Psoas muscle (tissue), 8 donors: ENCODE data around the gene ADAMTS2. TPM values are rescaled to one million over a fixed set of nuclear protein-coding genes. Genes with fewer than 3 reads are reported as not detected.

Experiments used
- ATAC-seq, 4 donors: fragments of 200-7000 bp; cut with Tn5 transposase; one replicate each; pipeline ENCODE4 v1.9.1; 2020; ENCODE audit warnings: moderate library complexity in 3 of 4, mild to moderate bottlenecking in 2 of 4
- DNase-seq, 2 donors: peaks; one replicate each; pipeline ENCODE4 v3.0.0-alpha.2; 2020
- H3K27ac ChIP-seq: fragments of 200-600 bp; one replicate; pipeline ENCODE4 v1.8.0; 2022
- H3K27me3 ChIP-seq, 3 donors: fragments of 200-600 bp in 1 of 3; one replicate each; pipeline versions ENCODE4 v1.6.1 to v1.8.0; 2013 to 2022; ENCODE audit warnings: low read length in 2 of 3, mild to moderate bottlenecking in 2 of 3, moderate library complexity in 1 of 3; ENCODE audit not compliant: insufficient read depth in 3 of 3
- H3K36me3 ChIP-seq, 2 donors: fragments of 200-600 bp in 1 of 2; one replicate each; pipeline versions ENCODE4 v1.6.1 to v1.8.0; 2013 to 2022; ENCODE audit warnings: low read depth in 1 of 2, mild to moderate bottlenecking in 1 of 2, moderate library complexity in 1 of 2; ENCODE audit not compliant: insufficient read depth in 1 of 2
- H3K4me1 ChIP-seq: fragments of 200-600 bp; one replicate; pipeline ENCODE4 v1.8.0; 2022
- H3K4me3 ChIP-seq: fragments of 200-600 bp; one replicate; pipeline ENCODE4 v1.8.0; 2022; ENCODE audit warnings: mild to moderate bottlenecking
- H3K9me3 ChIP-seq: fragments of 200-600 bp; one replicate; pipeline ENCODE4 v1.8.0; 2022
- CTCF ChIP-seq: fragments of 200-600 bp; IDR thresholded peaks from one replicate; pipeline ENCODE4 v1.8.0; 2022; ENCODE audit warnings: antibody characterized with exemption
- WGBS, 3 donors: extraction: QIAGEN DNeasy Blood & Tissue Kit; methylation state at CpG; one replicate each; pipeline versions ENCODE4 v1.1.6 to v1.1.7; 2013; 5-methylcytosine and 5-hydroxymethylcytosine counted together
- intact Hi-C, 2 donors: fragments of 100-400 bp; cut with DNase I; formaldehyde crosslinking; loops; one replicate each; pipeline versions ENCODE4 v1.11.0 to v1.14.2; 2022
- polyA plus RNA-seq, 3 donors: library from polyadenylated mRNA; stranded (reverse); fragments of 200-250 nt; gene quantifications; one replicate each; pipeline ENCODE4 v1.2.3, GENCODE V29; 2013
- total RNA-seq, 4 donors: library from RNA; stranded (reverse); fragmentation: NEBNext Ultra II Directional in 2 of 4; extraction: Animal tissue kit (Norgen Biotek cat#: 25700) in 2 of 4; gene quantifications; one replicate each; pipeline versions ENCODE4 v1.2.1 to v1.2.4, GENCODE V29; 2021 to 2023
- donor health status: healthy with polysubstance abuse.
- donor health status: DM: no; HTN: no; CAD: no; lungs with moderate emphysema.
- donor health status: Bipolar disorder and iron deficiency.
- donor health status: healthy.
- donor health status: DM: yes; HTN: yes; CAD: no.
- donor health status: DM: no; HTN: no; CAD: no.
- donor health status: DM: no; HTN: no; CAD: no.
- donor health status: DM: yes; HTN: yes; CAD: no.

The ADAMTS2 gene
- total and polyA plus RNA-seq, 7 donors, result 0.83 to 3.7 (median 2.0) TPM

DNA sequence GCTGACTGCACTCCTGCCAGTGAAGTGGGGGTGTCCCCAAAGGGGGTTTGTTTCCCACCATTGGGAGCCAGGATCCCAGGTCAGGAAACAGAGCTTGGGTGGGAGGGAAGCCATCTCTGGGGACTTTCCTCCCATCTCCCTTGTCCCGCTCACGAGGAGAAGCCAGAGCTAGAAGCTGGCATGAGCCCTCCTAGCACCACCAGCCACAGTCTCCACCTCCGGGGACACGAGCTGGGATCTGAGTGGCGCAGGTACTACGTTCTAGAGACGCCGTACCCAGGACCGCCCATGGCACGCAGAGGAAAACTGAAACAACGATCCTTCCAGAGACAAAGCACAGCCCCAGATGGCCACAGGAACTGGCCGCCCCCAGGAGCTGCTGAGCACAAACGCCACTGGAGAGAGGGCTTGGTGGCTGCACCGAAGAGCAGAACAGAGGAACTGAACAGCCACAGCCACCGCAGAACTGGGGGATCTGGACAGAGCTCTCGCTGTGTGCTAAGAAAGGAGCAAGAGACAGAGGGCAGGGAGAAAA, 29.8 kb downstream of the ADAMTS2 start:
- Histone ChIP-seq H3K36me3 (no peaks in the 10 kb centered on the region), H3K9me3 (no peaks in the 10 kb centered on the region), H3K4me3 (no peak overlapping the region), H3K27me3 (no peaks in the 10 kb centered on the region), H3K27ac (no peak overlapping the region), H3K4me1 (peaks cover 5% of the 10 kb centered on the region)
- WGBS, 3 donors, result 68 to 80% (median 71%) methylated on average over 15 to 16 of the region's 16 CpGs
- no peak for DNase-seq
- ATAC-seq, result no peak
- TF ChIP-seq CTCF, result no peak
- intact Hi-C loops, result no loop called here

DNA sequence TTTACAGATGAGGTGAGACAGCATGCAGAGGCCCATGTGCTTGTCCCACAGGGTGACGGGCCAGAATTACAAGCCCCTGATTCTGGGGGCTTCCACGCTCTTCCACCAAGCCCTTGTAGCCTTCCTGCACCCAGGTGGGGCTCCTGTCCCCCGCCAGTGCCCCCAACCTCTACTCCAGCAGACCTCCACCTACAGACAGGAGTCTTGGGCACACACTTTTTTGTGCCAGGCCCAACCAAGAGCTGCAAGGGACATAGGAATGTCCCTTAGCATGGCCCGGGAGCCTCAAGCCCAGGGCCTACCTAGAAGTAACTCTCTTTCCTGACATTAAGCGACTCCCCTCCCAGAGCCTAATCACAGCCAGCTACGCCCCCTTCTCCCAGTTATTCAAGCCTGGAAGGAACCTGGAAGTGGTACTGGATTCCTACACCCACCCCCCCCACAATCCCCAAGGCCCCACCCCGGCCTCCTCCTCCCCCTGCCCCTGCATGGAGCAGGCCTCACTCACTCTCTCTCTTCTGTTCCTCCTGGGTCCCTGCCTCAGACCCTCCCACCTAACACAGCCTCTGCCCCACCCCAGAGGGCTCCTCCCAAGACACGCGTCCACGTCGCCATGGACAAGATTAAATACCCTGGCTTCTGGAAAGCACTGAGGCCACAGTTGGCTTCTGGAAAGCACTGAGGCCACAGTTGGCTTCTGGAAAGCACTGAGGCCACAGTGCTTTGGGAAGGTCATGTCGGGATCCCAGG, 30.5 kb downstream of the ADAMTS2 start:
- peak; percentile 54 to 66 for DNase-seq
- H3K4me1 ChIP-seq, result peaks cover 5% of the 10 kb centered on the region

DNA sequence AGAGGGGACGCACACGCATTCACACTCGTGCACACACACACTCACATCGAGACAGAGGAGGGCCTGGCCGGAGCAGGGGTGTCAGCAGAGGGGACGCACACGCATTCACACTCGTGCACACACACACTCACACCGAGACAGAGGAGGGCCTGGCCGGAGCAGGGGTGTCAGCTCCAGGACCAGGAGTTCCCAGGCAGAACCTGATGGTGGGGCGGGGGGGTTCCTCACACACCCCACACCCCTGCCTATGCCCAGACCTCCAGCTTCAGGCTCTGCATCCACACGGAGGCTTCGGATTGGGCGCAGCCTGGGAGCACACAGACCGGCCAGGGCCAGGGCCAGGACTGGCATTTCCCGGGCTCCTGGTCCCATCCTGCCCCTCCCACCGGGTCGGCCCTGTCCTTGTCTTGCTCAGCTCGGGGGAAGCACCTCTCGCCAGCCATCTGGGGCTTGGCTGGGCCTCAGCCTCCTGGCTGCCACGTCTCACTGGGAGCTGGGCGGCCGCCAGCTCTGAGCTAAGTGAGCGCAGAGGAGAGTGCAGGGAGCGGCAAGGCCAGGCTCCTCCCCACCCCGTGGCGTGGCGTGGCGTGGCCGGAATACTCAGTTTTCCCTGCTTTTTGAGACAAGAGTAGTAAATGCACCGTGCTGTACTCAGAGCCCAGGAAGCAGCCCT, 31.3 kb downstream of the ADAMTS2 start:
- Histone ChIP-seq H3K9me3 (no peaks in the 10 kb centered on the region), H3K4me3 (peak overlapping the region; percentile 7), H3K4me1 (peaks cover 5% of the 10 kb centered on the region), H3K36me3 (no peaks in the 10 kb centered on the region), H3K27me3 (no peaks in the 10 kb centered on the region), H3K27ac (no peak overlapping the region)
- peak; percentile 89 to 91 for DNase-seq
- WGBS, 3 donors, result 37 to 53% (median 43%) methylated on average over 23 to 31 of the region's 31 CpGs
- peak; percentile 86 to 95 (median 94) for ATAC-seq
- TF ChIP-seq CTCF, result no peak
- intact Hi-C loops, result no loop called here

More for the DNA sequence above, 30.5 kb downstream of the ADAMTS2 start:
- H3K27ac ChIP-seq, result no peak overlapping the region
- no peak for TF ChIP-seq CTCF
- H3K9me3 ChIP-seq, result no peaks in the 10 kb centered on the region
- peak in 3 of 4 donors; percentile 10 to 29 (median 10) for ATAC-seq
- H3K36me3 ChIP-seq, result no peaks in the 10 kb centered on the region
- peak overlapping the region; percentile 7 for H3K4me3 ChIP-seq
- H3K27me3 ChIP-seq, result no peaks in the 10 kb centered on the region
- WGBS, 3 donors, result 68 to 80% (median 76%) methylated on average over 11 to 12 of the region's 12 CpGs
- intact Hi-C loops, result no loop called here

DNA sequence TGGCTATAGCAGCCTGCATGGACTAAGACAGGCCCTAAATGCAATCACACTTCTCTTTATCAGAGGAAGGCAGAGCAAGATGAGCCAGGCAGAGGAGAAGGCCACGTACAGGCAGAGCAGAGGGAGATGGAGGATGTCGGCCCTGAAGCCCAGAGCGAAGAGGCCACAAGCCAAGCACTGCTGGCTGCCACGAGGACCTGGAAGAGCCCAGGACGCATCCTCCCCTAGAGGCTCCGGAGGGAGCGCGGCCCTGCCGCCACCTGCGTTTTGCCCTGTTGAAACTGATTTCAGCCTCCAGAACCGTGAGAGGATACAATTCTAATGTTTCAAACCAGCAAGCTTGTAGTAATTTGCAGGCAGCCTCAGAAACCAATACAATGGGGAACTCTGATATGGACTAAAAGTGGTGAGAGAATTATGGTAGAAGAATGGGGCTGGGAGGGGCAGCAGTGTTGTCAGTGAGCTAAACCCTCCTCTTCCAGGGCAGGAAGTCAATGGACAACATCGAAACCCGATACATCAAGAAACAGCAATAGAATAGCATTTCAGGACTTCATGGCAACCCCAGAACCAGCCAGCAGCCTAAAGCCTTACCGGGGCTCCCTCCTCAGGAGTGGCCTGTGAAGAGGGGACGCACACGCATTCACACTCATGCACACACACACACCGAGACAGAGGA, 32.6 kb downstream of the ADAMTS2 start:
- intact Hi-C loops, result no loop called here
- Histone ChIP-seq H3K36me3 (no peaks in the 10 kb centered on the region), H3K4me1 (peaks cover 5% of the 10 kb centered on the region), H3K27me3 (no peaks in the 10 kb centered on the region), H3K9me3 (no peaks in the 10 kb centered on the region), H3K4me3 (no peak overlapping the region), H3K27ac (no peak overlapping the region)
- DNase-seq, result peak; percentile 7 to 40
- WGBS, 3 donors, result 94 to 95% (median 95%) methylated on average over 17 of the region's 17 CpGs
- no peak for TF ChIP-seq CTCF
- no peak for ATAC-seq
